H1 (cell line): ENCODE results near the gene ZNF770. TPM values are rescaled to one million over a fixed set of nuclear protein-coding genes. Genes with fewer than 3 reads are reported as not detected.
A peak's percentile ranks its signal among the peaks of the same experiment; 100 is the strongest.

Experiments
- CHD2 ChIP-seq: IDR thresholded peaks from 2 replicates; pipeline ENCODE4 v1.6.1; 2012; ENCODE audit warnings: low read length, improper control_type of control experiment
- CTBP2 ChIP-seq: IDR thresholded peaks from 2 replicates; pipeline ENCODE4 v1.7.0; 2011; ENCODE audit warnings: borderline replicate concordance, mild to moderate bottlenecking, moderate library complexity, mixed read lengths, low read length; ENCODE audit not compliant: insufficient read depth, insufficient read length
- FOSL1 ChIP-seq: IDR thresholded peaks from 2 replicates; pipeline ENCODE4 v1.6.1; 2011; ENCODE audit warnings: mild to moderate bottlenecking, low read depth, low read length, moderate library complexity; ENCODE audit not compliant: insufficient read depth
- GABPA ChIP-seq: IDR thresholded peaks from 2 replicates; pipeline ENCODE4 v1.6.1; 2011; ENCODE audit warnings: mild to moderate bottlenecking, low read length, moderate library complexity, borderline replicate concordance; ENCODE audit not compliant: insufficient read depth
- JUND ChIP-seq: IDR thresholded peaks from 2 replicates; pipeline ENCODE4 v1.6.1; 2011; ENCODE audit warnings: mild to moderate bottlenecking, improper control_type of control experiment, low read length
- KDM1A ChIP-seq: fragments of 200-600, 300-600 bp; sonication (generic); IDR thresholded peaks from 2 replicates; pipeline ENCODE4 v1.7.1; 2016; ENCODE audit warnings: mild to moderate bottlenecking, low read length, borderline replicate concordance
- NRF1 ChIP-seq: IDR thresholded peaks from 2 replicates; pipeline ENCODE4 v1.6.1; 2011; ENCODE audit warnings: mild to moderate bottlenecking, low read depth, low read length, improper control_type of control experiment
- RBBP5 ChIP-seq: IDR thresholded peaks from 2 replicates; pipeline ENCODE4 v1.7.1; 2012; ENCODE audit warnings: low read depth, mild to moderate bottlenecking, inconsistent platforms, low read length, moderate library complexity, borderline replicate concordance
- SIRT6 ChIP-seq: IDR thresholded peaks from one replicate; pipeline ENCODE4 v1.7.1; 2012; ENCODE audit warnings: low read length, inconsistent platforms
- SRF ChIP-seq: IDR thresholded peaks from 2 replicates; pipeline ENCODE4 v1.6.1; 2011; ENCODE audit warnings: mild to moderate bottlenecking, low read depth, low read length, moderate library complexity
- TEAD4 ChIP-seq: IDR thresholded peaks from 2 replicates; pipeline ENCODE4 v1.6.1; 2012; ENCODE audit warnings: low read depth, low read length, inconsistent platforms, mixed read lengths
- polyA plus RNA-seq, 7 experiments: library from polyadenylated mRNA; depleted of rRNA in 3 of 7; stranded (reverse) in 5 of 7; unstranded in 2 of 7; fragments of >200 nt in 5 of 7; fragments of 200-250 nt in 2 of 7; gene quantifications; 1 replicate in 5 of 7; 2 replicates in 1 of 7; 4 replicates in 1 of 7; pipeline versions ENCODE4 v1.2.1 to v1.2.3, GENCODE V29; 2011 to 2013; ENCODE audit warnings: missing spikeins in 2 of 7, mixed read lengths in 2 of 7
- total RNA-seq: library from RNA; stranded (reverse); fragmentation: NEBNext Ultra II Directional; extraction: Animal tissue kit (Norgen Biotek cat#: 25700); gene quantifications from 2 replicates; pipeline ENCODE4 v1.2.1, GENCODE V29; 2021
- TF ChIP-seq, protein P1 (sequence below): IDR thresholded peaks from 2 replicates; pipeline ENCODE4 v1.6.1; 2011; ENCODE audit warnings: low read depth, mild to moderate bottlenecking, low read length; ENCODE audit not compliant: insufficient read depth

The ZNF770 gene
- total and polyA plus RNA-seq, 2 of the 8 experiments (the other 6 are each of a cell fraction or from before 2014, with no cell fraction given): 24.8 to 143 TPM

- TF ChIP-seq SIRT6: no peak
- no peak for TF ChIP-seq CHD2
- TF ChIP-seq SRF: 0 out of 2 replicates have a peak, but pooled peaks have one; percentile 36
- peak; percentile 85 for TF ChIP-seq GABPA
- peak; percentile 67 for TF ChIP-seq TEAD4
- TF ChIP-seq JUND: peak; percentile 29; the same call in 1 of the 2 replicates
- no peak for TF ChIP-seq KDM1A
- no peak for TF ChIP-seq FOSL1
- peak; percentile 98 for TF ChIP-seq RBBP5
- TF ChIP-seq NRF1: peak; percentile 58
- no peak for TF ChIP-seq CTBP2
- TF ChIP-seq, protein P1, sequence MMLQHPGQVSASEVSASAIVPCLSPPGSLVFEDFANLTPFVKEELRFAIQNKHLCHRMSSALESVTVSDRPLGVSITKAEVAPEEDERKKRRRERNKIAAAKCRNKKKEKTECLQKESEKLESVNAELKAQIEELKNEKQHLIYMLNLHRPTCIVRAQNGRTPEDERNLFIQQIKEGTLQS: no peak
Observed at GRCh38 chr15:34988027-34988902, at the start of gene ZNF770 (continued).
